Endodermal cell (in vitro differentiated cells): ENCODE data around the gene CLN3. TPM values are rescaled to one million over a fixed set of nuclear protein-coding genes. Genes with fewer than 3 reads are reported as not detected.

ENCODE experiments used
- DNase-seq: peaks from one replicate; pipeline ENCODE4 v3.0.0-alpha.2; 2017
- H3K27ac ChIP-seq: 2 replicates; pipeline ENCODE4 v1.5.1; 2013; ENCODE audit warnings: mild to moderate bottlenecking, low read depth, low read length, moderate library complexity
- H3K27me3 ChIP-seq: 2 replicates; pipeline ENCODE4 v1.6.1; 2013; ENCODE audit warnings: mild to moderate bottlenecking, low read length, moderate library complexity; ENCODE audit not compliant: insufficient read depth, control insufficient read depth, poor library complexity, severe bottlenecking
- H3K36me3 ChIP-seq: 2 replicates; pipeline ENCODE4 v1.7.0; 2013; ENCODE audit warnings: mild to moderate bottlenecking, low read length, moderate library complexity; ENCODE audit not compliant: control insufficient read depth, insufficient read depth
- H3K4me1 ChIP-seq: one replicate; pipeline ENCODE4 v1.7.0; 2013; ENCODE audit warnings: low read length; ENCODE audit not compliant: control insufficient read depth, insufficient read depth
- H3K4me3 ChIP-seq: 2 replicates; pipeline ENCODE4 v1.5.1; 2013; ENCODE audit warnings: mild to moderate bottlenecking, low read length, moderate library complexity
- H3K9ac ChIP-seq: 2 replicates; pipeline ENCODE4 v1.6.1; 2013; ENCODE audit warnings: mild to moderate bottlenecking, low read length, moderate library complexity; ENCODE audit not compliant: poor library complexity, severe bottlenecking; ENCODE audit errors: extremely low read depth
- H3K9me3 ChIP-seq: 2 replicates; pipeline ENCODE4 v1.6.1; 2013; ENCODE audit warnings: mild to moderate bottlenecking, low read length, moderate library complexity; ENCODE audit not compliant: control insufficient read depth
- H3K27ac Mint-ChIP-seq: 2 replicates; pipeline ENCODE4 v1.8.0; 2020; ENCODE audit warnings: mixed read lengths
- H3K27me3 Mint-ChIP-seq: 2 replicates; pipeline ENCODE4 v1.8.0; 2021; ENCODE audit warnings: mild to moderate bottlenecking, mixed read lengths; ENCODE audit not compliant: insufficient read depth
- H3K36me3 Mint-ChIP-seq: 2 replicates; pipeline ENCODE4 v1.8.0; 2020; ENCODE audit warnings: low read depth, mixed read lengths
- H3K4me1 Mint-ChIP-seq: 2 replicates; pipeline ENCODE4 v1.8.0; 2020; ENCODE audit warnings: mixed read lengths
- H3K4me3 Mint-ChIP-seq: 2 replicates; pipeline ENCODE4 v1.8.0; 2020; ENCODE audit warnings: mild to moderate bottlenecking, moderate library complexity, mixed read lengths
- H3K9me3 Mint-ChIP-seq: 2 replicates; pipeline ENCODE4 v1.8.0; 2020; ENCODE audit warnings: mild to moderate bottlenecking, mixed read lengths
- WGBS, 2 experiments: methylation state at CpG; one replicate each; pipeline versions ENCODE4 v1.1.5 to v1.1.7; 2013; ENCODE audit warnings: missing lambda C conversion rate in 2 of 2, mixed read lengths in 1 of 2; ENCODE audit not compliant: insufficient coverage in 1 of 2, insufficient read length in 1 of 2; 5-methylcytosine and 5-hydroxymethylcytosine counted together
- total RNA-seq, 2 donors: library from RNA; stranded (reverse); fragmentation: NEBNext Ultra II Directional in 1 of 2; extraction: Animal tissue kit (Norgen Biotek cat#: 25700) in 1 of 2; gene quantifications; 2 replicates in 1 of 2; 3 replicates in 1 of 2; pipeline ENCODE4 v1.2.1, GENCODE V29; 2021
- TF ChIP-seq, protein P1 (sequence below): fragments of 200-600 bp; sonication (generic); conservative IDR thresholded peaks from 2 replicates; pipeline ENCODE4 v1.5.0; 2021; ENCODE audit warnings: antibody characterized with exemption, mild to moderate bottlenecking

The CLN3 gene
- total RNA-seq, 2 donors from 2014 or later: 29.9 to 30.2 TPM

DNA sequence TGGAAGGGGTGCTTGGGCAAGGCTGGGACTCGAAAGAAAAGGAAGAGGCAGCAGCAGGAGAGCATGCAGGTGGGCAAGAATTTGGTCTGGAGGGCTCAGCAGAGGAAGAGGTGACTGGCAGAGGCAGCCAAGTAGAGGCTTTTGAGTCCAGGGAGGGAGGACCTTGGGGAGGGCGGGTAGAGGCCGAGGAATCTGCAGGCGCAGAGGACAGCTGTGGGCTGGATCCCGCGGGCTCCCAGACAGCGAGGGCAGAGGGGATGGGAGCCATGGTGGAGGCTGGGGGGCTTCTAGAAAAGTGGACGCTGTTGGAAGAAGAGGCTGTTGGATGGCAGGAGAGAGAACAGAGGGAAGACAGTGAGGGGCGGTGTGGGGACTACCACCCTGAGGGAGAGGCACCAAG, 5.5 kb upstream of the CLN3 start:
- Histone ChIP-seq H3K4me1 (no peaks in the 10 kb centered on the region), H3K27me3 (no peaks in the 10 kb centered on the region), H3K36me3 (no peaks in the 10 kb centered on the region), H3K9me3 (no peaks in the 10 kb centered on the region), H3K27ac (no peak overlapping the region), H3K4me3 (no peak overlapping the region), H3K9ac (no peak overlapping the region)
- Mint-ChIP-seq H3K36me3 (no peaks in the 10 kb centered on the region), H3K9me3 (no peaks in the 10 kb centered on the region), H3K4me1 (no peaks in the 10 kb centered on the region), H3K27me3 (peaks cover 7% of the 10 kb centered on the region), H3K4me3 (no peak overlapping the region), H3K27ac (no peak overlapping the region)
- no peak for DNase-seq
- 89 to 94% methylated on average over 7 to 9 of the region's 9 CpGs for WGBS, 2 experiments
- TF ChIP-seq, protein P1, sequence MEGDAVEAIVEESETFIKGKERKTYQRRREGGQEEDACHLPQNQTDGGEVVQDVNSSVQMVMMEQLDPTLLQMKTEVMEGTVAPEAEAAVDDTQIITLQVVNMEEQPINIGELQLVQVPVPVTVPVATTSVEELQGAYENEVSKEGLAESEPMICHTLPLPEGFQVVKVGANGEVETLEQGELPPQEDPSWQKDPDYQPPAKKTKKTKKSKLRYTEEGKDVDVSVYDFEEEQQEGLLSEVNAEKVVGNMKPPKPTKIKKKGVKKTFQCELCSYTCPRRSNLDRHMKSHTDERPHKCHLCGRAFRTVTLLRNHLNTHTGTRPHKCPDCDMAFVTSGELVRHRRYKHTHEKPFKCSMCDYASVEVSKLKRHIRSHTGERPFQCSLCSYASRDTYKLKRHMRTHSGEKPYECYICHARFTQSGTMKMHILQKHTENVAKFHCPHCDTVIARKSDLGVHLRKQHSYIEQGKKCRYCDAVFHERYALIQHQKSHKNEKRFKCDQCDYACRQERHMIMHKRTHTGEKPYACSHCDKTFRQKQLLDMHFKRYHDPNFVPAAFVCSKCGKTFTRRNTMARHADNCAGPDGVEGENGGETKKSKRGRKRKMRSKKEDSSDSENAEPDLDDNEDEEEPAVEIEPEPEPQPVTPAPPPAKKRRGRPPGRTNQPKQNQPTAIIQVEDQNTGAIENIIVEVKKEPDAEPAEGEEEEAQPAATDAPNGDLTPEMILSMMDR: no peak

DNA sequence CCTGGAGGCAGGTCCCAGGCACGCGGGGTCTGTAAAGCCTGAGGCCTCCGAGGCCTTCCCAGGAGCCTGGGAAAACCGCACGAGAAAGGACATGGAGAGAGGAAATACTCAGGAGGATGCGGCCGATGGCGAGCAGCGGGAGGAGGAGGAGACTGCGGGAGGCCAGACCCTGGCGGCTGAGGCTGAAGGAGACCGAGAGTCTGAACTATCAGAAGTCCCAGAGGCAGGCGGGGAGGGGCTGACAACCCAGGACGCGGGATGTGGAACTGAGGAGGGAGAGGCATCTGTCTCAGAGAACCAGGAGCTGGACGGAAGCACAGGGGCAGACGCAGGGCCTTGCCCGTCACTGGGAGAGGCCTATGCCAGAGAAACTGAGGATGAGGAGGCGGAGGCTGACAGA, 5.0 kb upstream of the CLN3 start:
- H3K4me3 ChIP-seq: no peak overlapping the region
- 89 to 90% methylated on average over 16 to 19 of the region's 19 CpGs for WGBS, 2 experiments
- H3K9ac ChIP-seq: no peak overlapping the region
- no peaks in the 10 kb centered on the region for H3K4me1 Mint-ChIP-seq
- H3K36me3 Mint-ChIP-seq: no peaks in the 10 kb centered on the region
- no peaks in the 10 kb centered on the region for H3K4me1 ChIP-seq
- no peak overlapping the region for H3K27ac ChIP-seq
- no peak overlapping the region for H3K27ac Mint-ChIP-seq
- peaks cover 7% of the 10 kb centered on the region for H3K27me3 Mint-ChIP-seq
- TF ChIP-seq, protein P1: no peak
- H3K9me3 Mint-ChIP-seq: no peaks in the 10 kb centered on the region
- no peak overlapping the region for H3K4me3 Mint-ChIP-seq
- H3K27me3 ChIP-seq: no peaks in the 10 kb centered on the region
- H3K9me3 ChIP-seq: no peaks in the 10 kb centered on the region
- DNase-seq: no peak
- no peaks in the 10 kb centered on the region for H3K36me3 ChIP-seq

DNA sequence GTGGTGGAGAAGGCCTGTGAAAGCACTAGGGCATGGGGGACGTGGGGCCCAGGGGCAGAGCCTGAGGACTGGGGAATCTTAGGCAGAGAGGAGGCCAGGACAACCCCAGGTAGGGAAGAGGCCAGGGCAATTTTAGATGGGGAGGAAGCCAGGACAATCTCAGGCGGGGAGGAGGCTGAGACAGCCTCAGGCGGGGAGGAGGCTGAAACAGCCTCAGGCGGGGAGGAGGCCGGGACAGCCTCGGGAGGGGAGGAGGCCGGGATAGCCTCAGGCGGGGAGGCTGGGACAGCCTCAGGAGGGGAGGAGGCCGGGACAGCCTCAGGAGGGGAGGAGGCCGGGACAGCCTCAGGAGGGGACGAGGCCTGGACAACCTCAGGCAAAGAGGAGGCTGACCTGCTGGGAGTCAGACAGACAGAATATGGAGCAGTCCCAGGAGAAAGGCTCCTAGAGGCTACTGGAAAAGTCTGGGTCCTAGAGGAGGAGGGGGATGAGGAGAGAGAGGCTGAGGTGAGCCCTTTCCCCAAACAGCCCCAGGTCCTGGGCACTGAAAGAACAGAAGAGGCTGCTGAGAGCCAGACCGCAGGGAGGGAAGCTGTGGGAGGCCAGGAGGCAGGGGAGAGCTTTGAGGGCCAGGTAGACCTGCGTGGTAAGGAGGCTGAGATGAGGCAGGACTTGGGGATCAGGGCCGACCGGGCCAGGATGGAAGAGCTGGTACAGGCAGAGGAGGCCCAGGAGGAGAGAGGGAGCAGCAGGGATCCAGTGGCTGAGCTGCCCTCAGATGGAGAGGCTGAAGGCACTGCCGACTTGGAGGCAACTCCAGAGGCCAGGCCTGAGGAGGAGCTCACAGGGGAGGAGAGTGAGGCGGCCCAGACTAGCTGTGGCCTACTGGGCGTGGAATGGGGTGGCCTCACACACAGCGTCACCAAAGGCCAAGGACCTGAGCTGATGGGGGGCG, 4.2 kb upstream of the CLN3 start:
- Histone ChIP-seq H3K9ac (no peak overlapping the region), H3K9me3 (no peaks in the 10 kb centered on the region), H3K27me3 (no peaks in the 10 kb centered on the region), H3K36me3 (no peaks in the 10 kb centered on the region), H3K4me1 (no peaks in the 10 kb centered on the region), H3K4me3 (no peak overlapping the region), H3K27ac (no peak overlapping the region)
- Mint-ChIP-seq H3K9me3 (no peaks in the 10 kb centered on the region), H3K4me1 (no peaks in the 10 kb centered on the region), H3K4me3 (no peak overlapping the region), H3K27ac (peak overlapping the region; percentile 46), H3K36me3 (no peaks in the 10 kb centered on the region), H3K27me3 (peaks cover 7% of the 10 kb centered on the region)
- no peak for DNase-seq
- 89 to 93% methylated on average over 9 to 20 of the region's 20 CpGs for WGBS, 2 experiments
- TF ChIP-seq, protein P1: no peak
